ENCODE results near the gene FAM228A.

DNA sequence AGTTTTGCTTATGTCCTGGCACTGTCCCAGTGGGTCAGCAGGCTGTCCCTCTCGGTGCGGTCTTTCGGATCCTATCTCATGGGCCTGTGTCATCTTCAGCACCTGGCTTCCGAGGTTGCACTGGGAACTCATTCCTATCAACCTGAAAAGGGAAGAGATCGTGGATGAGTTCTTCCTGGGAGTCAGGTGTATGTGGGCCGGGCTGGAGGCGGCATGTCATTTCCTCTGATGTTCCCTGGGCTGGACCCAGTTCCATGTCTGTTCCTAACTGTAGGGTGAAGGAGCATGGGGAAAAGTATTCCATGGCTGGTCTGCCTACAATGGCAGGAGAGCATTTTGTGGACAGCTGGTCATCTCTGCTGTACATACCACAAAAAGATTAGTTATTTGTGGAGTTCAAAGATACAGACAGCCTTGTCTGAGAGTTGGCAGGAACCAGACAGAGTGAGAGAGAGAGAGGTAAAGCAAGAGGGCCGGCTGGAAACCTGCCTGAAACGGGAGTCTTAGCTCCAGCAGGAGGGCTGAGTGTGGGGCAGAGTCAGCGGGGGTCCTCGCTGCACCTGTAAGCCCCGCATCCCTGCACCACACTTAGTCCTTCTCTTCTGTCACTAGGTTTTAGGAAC lies 25.2 kb downstream of the FAM228A start:
- TF ChIP-seq POLR2A (IDR thresholded peaks at IDR 0.05) (no peak), EP300 (IDR thresholded peaks at IDR 0.05) (no peak)
- TF ChIP-seq, protein P1, sequence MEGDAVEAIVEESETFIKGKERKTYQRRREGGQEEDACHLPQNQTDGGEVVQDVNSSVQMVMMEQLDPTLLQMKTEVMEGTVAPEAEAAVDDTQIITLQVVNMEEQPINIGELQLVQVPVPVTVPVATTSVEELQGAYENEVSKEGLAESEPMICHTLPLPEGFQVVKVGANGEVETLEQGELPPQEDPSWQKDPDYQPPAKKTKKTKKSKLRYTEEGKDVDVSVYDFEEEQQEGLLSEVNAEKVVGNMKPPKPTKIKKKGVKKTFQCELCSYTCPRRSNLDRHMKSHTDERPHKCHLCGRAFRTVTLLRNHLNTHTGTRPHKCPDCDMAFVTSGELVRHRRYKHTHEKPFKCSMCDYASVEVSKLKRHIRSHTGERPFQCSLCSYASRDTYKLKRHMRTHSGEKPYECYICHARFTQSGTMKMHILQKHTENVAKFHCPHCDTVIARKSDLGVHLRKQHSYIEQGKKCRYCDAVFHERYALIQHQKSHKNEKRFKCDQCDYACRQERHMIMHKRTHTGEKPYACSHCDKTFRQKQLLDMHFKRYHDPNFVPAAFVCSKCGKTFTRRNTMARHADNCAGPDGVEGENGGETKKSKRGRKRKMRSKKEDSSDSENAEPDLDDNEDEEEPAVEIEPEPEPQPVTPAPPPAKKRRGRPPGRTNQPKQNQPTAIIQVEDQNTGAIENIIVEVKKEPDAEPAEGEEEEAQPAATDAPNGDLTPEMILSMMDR (IDR thresholded peaks at IDR 0.05) = no peak
